ENCODE results near the gene FRMPD1. TPM values are rescaled to one million over a fixed set of nuclear protein-coding genes. Genes with fewer than 3 reads are reported as not detected.
"Not testable (repeated sequence)": the region's sequence is repeated elsewhere in the genome, so short reads cannot be mapped to it uniquely, and the experiment has no call there.

FRMPD1 gene
- polyA plus RNA-seq, 1 donor from 2014 or later: 0.35 TPM

DNA sequence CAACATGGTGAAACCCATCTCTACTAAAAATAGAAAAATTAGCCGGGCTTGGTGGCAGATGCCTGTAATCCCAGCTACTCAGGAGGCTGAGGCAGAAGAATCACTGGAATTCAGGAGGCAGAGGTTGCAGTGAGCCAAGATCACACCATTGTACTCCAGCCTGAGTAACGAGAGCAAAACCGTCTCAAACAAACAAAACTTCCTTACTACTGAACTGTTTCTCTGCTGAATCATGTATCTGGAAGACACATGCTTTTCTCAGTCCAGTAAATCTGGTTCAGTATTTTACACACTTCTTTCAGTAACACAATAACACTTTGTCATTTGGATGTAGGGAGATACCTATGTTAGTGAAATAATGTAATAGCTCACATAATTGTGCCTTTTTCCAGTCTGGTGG lies 110.8 kb downstream of the FRMPD1 start:
- no peak overlapping the region for H3K4me2 ChIP-seq (ENCODE audit: low read length)
- no peaks in the 10 kb centered on the region for H3K9me2 ChIP-seq (ENCODE audit: insufficient read depth, low read length)
- H3K9me3 ChIP-seq (ENCODE audit: low read length): no peaks in the 10 kb centered on the region

GRCh38 chr9:37765263-37765662 lies 114.5 kb downstream of the FRMPD1 start:
- H3K4me3 ChIP-seq (ENCODE audit: low read length); H3K27me3 ChIP-seq (ENCODE audit: insufficient read depth, low read depth, low read length); H2AFZ ChIP-seq (ENCODE audit: low read depth, low read length); H3K4me2 ChIP-seq (ENCODE audit: low read length); H3F3A ChIP-seq (ENCODE audit: insufficient read depth, low read length, poor library complexity, severe bottlenecking); H3K36me3 ChIP-seq (ENCODE audit: insufficient read depth, low read length); H3K9me3 ChIP-seq (ENCODE audit: low read length); H3K79me2 ChIP-seq (replicated peaks; ENCODE audit: insufficient read depth, low read length); H3K9me2 ChIP-seq (ENCODE audit: insufficient read depth, low read length); H3K27ac ChIP-seq (ENCODE audit: low read length); H4K20me1 ChIP-seq (ENCODE audit: insufficient read depth); H3K9ac ChIP-seq (ENCODE audit: low read length): not testable (repeated sequence)

More for the DNA sequence above, 110.8 kb downstream of the FRMPD1 start:
- H3K4me3 ChIP-seq (ENCODE audit: low read length): no peak overlapping the region
- H3K27ac ChIP-seq (ENCODE audit: low read length): no peak overlapping the region
- no peaks in the 10 kb centered on the region for H3K27me3 ChIP-seq (ENCODE audit: insufficient read depth, low read depth, low read length)
- H2AFZ ChIP-seq (ENCODE audit: low read depth, low read length): no peak overlapping the region
- H3K36me3 ChIP-seq (ENCODE audit: insufficient read depth, low read length): no peaks in the 10 kb centered on the region
- H4K20me1 ChIP-seq (ENCODE audit: insufficient read depth): no peaks in the 10 kb centered on the region
- H3F3A ChIP-seq (ENCODE audit: insufficient read depth, low read length, poor library complexity, severe bottlenecking): no peaks in the 10 kb centered on the region
- H3K9ac ChIP-seq (ENCODE audit: low read length): no peak overlapping the region
- TF ChIP-seq POLR2AphosphoS5 (IDR thresholded peaks at IDR 0.05) (no peak), MXI1 (conservative IDR thresholded peaks at IDR 0.05; ENCODE audit: poor library complexity, severe bottlenecking) (no peak), EZH2 (IDR thresholded peaks at IDR 0.05; ENCODE audit: borderline replicate concordance, insufficient read depth, low read length, poor library complexity, severe bottlenecking) (no peak), SMC3 (conservative IDR thresholded peaks at IDR 0.05; ENCODE audit: poor library complexity) (no peak), TAF1 (IDR thresholded peaks at IDR 0.05; ENCODE audit: low read depth) (no peak), EP300 (conservative IDR thresholded peaks at IDR 0.05; ENCODE audit: poor library complexity, severe bottlenecking) (no peak), RAD21 (conservative IDR thresholded peaks at IDR 0.05) (no peak)
- TF ChIP-seq, protein P1, sequence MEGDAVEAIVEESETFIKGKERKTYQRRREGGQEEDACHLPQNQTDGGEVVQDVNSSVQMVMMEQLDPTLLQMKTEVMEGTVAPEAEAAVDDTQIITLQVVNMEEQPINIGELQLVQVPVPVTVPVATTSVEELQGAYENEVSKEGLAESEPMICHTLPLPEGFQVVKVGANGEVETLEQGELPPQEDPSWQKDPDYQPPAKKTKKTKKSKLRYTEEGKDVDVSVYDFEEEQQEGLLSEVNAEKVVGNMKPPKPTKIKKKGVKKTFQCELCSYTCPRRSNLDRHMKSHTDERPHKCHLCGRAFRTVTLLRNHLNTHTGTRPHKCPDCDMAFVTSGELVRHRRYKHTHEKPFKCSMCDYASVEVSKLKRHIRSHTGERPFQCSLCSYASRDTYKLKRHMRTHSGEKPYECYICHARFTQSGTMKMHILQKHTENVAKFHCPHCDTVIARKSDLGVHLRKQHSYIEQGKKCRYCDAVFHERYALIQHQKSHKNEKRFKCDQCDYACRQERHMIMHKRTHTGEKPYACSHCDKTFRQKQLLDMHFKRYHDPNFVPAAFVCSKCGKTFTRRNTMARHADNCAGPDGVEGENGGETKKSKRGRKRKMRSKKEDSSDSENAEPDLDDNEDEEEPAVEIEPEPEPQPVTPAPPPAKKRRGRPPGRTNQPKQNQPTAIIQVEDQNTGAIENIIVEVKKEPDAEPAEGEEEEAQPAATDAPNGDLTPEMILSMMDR (IDR thresholded peaks at IDR 0.05; ENCODE audit: poor library complexity, severe bottlenecking): no peak
- TF ChIP-seq, protein P2, sequence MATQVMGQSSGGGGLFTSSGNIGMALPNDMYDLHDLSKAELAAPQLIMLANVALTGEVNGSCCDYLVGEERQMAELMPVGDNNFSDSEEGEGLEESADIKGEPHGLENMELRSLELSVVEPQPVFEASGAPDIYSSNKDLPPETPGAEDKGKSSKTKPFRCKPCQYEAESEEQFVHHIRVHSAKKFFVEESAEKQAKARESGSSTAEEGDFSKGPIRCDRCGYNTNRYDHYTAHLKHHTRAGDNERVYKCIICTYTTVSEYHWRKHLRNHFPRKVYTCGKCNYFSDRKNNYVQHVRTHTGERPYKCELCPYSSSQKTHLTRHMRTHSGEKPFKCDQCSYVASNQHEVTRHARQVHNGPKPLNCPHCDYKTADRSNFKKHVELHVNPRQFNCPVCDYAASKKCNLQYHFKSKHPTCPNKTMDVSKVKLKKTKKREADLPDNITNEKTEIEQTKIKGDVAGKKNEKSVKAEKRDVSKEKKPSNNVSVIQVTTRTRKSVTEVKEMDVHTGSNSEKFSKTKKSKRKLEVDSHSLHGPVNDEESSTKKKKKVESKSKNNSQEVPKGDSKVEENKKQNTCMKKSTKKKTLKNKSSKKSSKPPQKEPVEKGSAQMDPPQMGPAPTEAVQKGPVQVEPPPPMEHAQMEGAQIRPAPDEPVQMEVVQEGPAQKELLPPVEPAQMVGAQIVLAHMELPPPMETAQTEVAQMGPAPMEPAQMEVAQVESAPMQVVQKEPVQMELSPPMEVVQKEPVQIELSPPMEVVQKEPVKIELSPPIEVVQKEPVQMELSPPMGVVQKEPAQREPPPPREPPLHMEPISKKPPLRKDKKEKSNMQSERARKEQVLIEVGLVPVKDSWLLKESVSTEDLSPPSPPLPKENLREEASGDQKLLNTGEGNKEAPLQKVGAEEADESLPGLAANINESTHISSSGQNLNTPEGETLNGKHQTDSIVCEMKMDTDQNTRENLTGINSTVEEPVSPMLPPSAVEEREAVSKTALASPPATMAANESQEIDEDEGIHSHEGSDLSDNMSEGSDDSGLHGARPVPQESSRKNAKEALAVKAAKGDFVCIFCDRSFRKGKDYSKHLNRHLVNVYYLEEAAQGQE (IDR thresholded peaks at IDR 0.05; ENCODE audit: borderline replicate concordance): no peak
- no peaks in the 10 kb centered on the region for H3K79me2 ChIP-seq (replicated peaks; ENCODE audit: insufficient read depth, low read length)

DNA sequence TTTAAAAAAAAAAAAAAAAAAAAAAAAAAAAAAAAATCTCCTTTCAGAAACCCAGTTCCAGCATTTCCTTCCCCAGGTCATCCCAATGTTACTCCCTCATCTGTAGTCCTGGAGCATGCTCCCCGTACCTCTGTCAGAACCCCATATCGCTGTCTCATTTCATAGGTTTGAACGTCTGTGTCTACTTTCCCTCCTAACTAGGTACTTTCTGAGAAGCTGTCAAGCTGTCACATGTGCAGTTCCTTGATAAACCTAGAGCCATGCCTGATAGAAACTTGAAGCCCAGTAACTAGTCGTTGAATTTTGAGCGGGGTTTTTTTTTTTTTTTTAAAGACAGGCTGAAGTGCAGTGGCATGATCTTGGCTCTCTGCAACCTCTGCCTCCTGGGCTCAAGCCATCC lies 118.6 kb downstream of the FRMPD1 start:
- no peaks in the 10 kb centered on the region for H3K36me3 ChIP-seq (ENCODE audit: insufficient read depth, low read length)
- H3K27ac ChIP-seq (ENCODE audit: low read length): no peak overlapping the region
- no peak overlapping the region for H3K4me2 ChIP-seq (ENCODE audit: low read length)
- H3K27me3 ChIP-seq (ENCODE audit: insufficient read depth, low read depth, low read length): no peaks in the 10 kb centered on the region
- no peak overlapping the region for H3K9ac ChIP-seq (ENCODE audit: low read length)
- H3K9me2 ChIP-seq (ENCODE audit: insufficient read depth, low read length): no peaks in the 10 kb centered on the region
- no peak overlapping the region for H2AFZ ChIP-seq (ENCODE audit: low read depth, low read length)
- no peaks in the 10 kb centered on the region for H3K9me3 ChIP-seq (ENCODE audit: low read length)
- no peak overlapping the region for H3K4me3 ChIP-seq (ENCODE audit: low read length)
- no peaks in the 10 kb centered on the region for H4K20me1 ChIP-seq (ENCODE audit: insufficient read depth)
- H3F3A ChIP-seq (ENCODE audit: insufficient read depth, low read length, poor library complexity, severe bottlenecking): no peaks in the 10 kb centered on the region
- no peaks in the 10 kb centered on the region for H3K79me2 ChIP-seq (replicated peaks; ENCODE audit: insufficient read depth, low read length)
- TF ChIP-seq, protein P2 (IDR thresholded peaks at IDR 0.05; ENCODE audit: borderline replicate concordance): no peak
- TF ChIP-seq EZH2 (IDR thresholded peaks at IDR 0.05; ENCODE audit: borderline replicate concordance, insufficient read depth, low read length, poor library complexity, severe bottlenecking) (no peak), POLR2AphosphoS5 (IDR thresholded peaks at IDR 0.05) (no peak), RAD21 (conservative IDR thresholded peaks at IDR 0.05) (no peak)
